Sigmoid colon (tissue), 4 donors: ENCODE results near the gene DIP2B.

Experiments used
- EP300 ChIP-seq, 4 donors: sonication (generic); formaldehyde crosslinking; IDR thresholded peaks; one replicate each; pipeline ENCODE4 v1.6.1; 2017; ENCODE audit warnings: antibody characterized with exemption in 4 of 4
- POLR2AphosphoS5 ChIP-seq, 4 donors: sonication (generic); formaldehyde crosslinking; IDR thresholded peaks; one replicate each; pipeline ENCODE4 v1.6.1; 2017; ENCODE audit warnings: antibody characterized with exemption in 4 of 4
- TF ChIP-seq, protein P1 (sequence below), 4 experiments: fragments of 450-650 bp in 3 of 4; fragments of 200-600 bp in 1 of 4; IDR thresholded peaks; one replicate each; pipeline ENCODE4 v1.5.1; 2016 to 2019; ENCODE audit warnings: antibody characterized with exemption in 4 of 4, mild to moderate bottlenecking in 3 of 4, moderate library complexity in 2 of 4

DNA sequence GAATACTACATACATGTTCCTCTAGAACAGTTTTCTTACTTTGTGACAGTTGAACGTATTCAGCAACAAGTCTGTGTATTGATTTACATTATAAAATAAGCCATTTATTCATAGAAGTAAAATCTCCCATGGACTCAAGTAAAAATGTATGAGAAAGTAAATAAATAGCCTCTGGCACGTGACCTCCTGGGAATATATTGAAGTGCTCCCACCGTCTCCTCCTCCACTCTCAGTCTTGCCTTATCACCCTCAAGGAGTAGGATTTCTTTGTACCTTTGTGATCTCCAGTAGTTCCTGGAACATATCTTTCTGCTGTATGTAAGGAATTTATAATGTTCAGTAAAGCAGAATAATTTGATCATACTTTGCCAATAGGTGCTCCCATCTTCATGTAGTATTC is 90.9 kb downstream of the DIP2B start:
- TF ChIP-seq, protein P1, sequence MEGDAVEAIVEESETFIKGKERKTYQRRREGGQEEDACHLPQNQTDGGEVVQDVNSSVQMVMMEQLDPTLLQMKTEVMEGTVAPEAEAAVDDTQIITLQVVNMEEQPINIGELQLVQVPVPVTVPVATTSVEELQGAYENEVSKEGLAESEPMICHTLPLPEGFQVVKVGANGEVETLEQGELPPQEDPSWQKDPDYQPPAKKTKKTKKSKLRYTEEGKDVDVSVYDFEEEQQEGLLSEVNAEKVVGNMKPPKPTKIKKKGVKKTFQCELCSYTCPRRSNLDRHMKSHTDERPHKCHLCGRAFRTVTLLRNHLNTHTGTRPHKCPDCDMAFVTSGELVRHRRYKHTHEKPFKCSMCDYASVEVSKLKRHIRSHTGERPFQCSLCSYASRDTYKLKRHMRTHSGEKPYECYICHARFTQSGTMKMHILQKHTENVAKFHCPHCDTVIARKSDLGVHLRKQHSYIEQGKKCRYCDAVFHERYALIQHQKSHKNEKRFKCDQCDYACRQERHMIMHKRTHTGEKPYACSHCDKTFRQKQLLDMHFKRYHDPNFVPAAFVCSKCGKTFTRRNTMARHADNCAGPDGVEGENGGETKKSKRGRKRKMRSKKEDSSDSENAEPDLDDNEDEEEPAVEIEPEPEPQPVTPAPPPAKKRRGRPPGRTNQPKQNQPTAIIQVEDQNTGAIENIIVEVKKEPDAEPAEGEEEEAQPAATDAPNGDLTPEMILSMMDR (IDR thresholded peaks at IDR 0.05) = no peak
- TF ChIP-seq EP300 (IDR thresholded peaks at IDR 0.05) (no peak), POLR2AphosphoS5 (IDR thresholded peaks at IDR 0.05) (no peak)
